GM18858 (cell line): ENCODE data around the gene AOAH.
"Not testable (repeated sequence)": the region's sequence is repeated elsewhere in the genome, so short reads cannot be mapped to it uniquely, and the experiment has no call there.

Source experiments
- ATAC-seq: cut with Tn5 transposase; IDR thresholded peaks from one replicate; pipeline ENCODE4 v1.9.1; 2021; ENCODE audit not compliant: unreplicated experiment

The AOAH gene

DNA sequence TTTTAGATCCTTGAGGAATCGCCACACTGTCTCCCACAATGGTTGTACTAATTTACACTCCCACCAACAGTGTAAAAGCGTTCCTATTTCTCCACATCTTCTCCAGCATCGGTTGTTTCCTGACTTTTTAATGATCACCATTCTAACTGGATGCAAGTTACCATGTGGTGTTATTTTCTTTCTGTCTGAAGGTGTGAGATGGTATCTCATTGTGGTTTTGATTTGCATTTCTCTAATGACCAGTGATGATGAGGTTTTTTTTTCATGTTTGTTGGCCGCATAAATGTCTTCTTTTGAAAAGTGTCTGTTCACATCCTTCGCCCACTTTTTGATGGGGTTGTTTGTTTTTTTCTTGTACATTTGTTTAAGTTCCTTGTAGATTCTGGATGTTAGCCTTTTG lies 20.4 kb downstream of the AOAH start:
- ATAC-seq: not testable (repeated sequence)

DNA sequence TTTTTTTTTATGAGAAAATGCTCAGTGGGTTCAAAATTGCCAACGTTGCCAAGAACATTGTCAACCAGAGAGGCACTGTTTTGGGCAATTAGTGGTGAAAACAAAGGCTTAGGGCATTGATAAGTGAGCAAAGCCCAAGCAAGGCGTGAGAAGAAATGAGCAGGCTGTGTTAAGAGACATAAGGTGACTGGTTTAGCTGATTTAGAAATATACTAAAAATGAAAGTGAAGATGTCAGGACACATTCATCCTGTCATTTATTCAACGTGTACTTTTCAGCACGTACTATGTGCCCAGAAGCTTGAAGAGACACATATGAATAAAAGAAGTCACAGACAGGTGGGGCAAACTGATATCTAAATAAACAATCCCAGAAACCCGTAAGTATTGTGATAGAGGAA lies 31.8 kb downstream of the AOAH start:
- no peak for ATAC-seq

DNA sequence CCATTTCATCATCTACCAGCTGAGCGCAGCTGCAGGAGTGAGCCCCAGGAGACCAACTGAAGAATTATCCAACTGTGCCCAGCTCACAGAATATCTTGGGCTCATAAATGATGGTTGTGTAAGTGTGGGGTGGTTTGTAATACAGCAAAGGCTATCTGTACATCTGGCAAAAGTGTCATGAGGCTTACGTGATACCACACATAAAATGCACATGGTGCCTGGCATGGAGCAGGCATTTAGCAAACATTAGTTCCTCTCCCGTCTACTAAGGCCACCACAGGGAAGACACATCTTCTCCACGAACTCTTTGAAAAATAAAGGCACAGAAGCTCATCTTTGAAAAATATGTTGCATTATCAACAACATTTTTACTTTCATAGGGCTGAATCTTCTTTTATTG lies 32.3 kb downstream of the AOAH start:
- ATAC-seq: no peak

DNA sequence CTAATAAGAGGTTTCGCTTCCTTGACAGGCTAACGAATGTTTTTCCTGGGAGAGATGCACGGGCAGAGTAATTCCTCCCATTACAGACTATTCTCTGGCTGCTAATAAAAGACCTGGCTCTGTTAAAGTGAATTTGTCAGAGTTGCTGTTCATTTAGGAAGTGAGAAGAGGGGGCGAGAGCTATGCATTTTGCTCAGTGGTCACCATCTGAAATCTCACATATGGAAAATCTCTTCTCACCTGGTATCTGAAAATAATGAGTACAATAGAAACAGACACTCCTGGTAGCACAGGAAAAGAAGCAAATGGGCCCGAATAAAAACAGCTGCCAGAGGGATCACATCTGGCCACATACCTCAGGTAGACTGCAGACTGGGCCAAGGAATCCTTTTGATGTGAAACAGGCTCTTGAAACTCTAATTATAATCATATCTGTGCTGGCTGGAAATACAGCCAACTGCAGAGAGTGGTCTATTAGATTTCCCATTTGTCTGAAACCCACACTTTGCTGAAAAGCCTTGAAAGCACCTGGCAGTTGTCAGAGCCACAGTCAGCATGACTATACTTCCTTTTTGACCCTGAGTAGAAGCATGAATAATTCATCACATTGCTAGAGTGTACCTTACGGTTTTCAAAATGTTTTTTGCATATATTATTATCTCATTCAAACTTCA lies 33.6 kb downstream of the AOAH start:
- ATAC-seq: no peak

DNA sequence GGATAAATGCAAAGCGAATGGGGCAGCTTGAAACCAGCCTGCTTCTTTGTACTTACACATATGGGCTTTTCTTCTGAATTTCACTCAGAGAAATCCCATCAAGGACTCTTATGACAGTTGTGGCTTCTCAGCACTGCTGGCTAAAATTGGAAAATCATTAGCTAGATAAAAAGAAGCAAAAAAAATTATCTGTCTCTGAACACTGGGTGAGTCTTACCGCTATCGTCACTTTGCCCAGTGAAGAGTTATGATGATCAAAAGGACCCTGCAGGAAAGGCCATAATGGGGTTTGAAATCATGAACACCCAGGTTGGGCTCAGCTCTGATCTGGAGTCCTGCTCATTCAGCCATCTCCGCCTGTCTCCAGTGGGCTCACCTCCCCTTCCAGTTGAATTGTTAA lies 34.3 kb downstream of the AOAH start:
- no peak for ATAC-seq

DNA sequence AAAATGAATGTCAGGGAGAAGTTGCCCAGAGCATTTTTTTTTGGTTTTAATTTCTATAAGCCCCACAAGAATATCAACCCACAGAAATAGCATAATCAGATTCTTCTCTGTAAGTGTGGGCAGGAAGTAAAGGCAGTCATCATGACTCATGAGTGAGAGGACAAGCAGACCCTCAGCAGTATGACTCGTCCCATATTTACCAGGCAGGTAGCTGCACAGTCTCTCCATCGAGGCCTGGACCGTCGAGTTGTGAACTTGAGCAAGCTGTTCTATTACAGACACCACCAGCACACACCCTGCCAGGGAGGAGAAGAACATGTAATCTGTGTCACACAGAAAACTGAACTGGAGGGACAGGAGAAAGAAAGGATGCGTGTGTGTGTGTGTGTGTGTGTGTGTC lies 37.8 kb downstream of the AOAH start:
- no peak for ATAC-seq

DNA sequence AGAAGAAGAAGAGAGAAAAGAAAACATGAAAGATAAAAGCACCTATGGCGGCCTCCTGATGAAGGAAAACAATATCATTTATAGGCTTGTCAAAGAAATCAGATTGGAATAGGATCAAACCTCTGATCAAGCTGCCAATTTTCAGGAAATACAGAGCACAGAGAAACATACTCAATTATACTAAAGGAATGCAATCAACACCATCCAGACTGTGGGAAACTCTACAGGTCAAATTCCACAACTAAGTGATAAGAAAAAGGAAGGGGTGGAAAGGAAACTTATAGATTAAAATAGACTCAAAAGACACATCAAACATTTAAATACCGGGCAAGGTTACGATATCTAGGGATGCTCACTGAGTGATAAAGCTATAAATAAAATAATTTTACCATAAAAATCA lies 39.3 kb downstream of the AOAH start:
- no peak for ATAC-seq

DNA sequence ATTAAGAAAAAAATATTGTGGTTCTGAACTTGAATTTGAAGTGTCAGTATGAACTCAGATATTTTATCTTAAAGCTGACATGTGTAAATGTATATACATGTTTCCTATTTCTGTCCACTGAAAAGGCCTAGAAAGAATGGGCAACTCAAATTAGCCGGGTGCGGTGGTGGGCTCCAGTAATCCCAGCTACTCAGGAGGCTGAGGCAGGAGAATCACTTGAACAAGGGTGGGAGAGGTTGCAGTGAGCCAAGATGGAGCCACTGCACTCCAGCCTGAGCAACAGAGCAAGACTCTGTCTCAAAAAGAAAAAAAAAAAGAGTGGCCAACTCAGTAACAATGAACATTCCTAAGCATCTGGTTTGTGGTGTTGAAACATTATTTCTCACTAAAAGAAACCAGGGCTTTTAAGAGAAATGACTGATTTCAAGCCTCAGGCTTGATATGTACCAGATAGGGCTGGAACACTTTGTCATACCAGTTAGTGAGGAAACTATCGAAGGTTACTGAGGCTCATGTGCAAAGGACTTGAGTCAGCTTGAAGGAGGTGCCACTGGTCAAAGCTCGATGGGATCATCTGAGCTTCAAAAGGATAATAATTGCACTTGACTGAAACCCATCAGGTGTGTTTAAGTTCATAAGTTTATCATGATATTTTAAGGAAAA lies 40.5 kb downstream of the AOAH start:
- ATAC-seq: no peak

DNA sequence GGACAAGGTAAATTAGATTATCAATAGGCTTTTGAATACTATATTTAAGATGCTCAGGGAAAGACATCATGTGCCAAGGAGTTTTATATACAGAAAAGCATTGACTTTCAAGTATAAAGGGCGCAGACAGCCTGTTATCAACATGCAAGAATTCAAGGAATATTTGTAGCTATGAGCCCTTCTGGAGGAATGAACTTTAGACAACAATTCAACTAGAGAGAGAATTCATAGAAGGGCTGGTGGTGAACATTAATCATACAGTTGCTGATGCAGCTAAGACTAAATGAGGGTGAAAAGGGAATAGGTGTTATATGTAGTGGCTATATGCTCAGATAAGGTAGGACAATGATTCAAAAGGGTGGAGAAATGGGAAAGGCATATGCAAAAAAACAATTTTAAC lies 41.2 kb downstream of the AOAH start:
- no peak for ATAC-seq

DNA sequence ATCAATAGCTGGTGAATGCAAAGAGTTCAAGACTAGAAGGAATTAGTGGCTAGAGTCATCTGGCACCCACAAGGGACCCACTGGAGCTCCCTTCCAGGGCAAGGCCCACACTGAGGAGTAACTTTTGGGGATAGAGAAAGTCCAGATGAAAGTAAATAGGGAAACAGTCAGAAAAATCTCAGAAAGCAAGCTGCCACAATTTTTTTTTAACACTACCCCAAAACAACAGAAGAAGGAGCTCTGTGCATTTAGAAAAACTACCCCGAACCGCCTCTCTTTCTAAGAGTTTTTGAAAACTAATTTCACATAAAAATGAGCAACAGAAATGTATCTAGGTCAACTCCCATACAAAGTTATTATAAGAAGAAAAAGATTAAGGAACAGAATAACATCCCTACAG lies 42.2 kb downstream of the AOAH start:
- no peak for ATAC-seq

DNA sequence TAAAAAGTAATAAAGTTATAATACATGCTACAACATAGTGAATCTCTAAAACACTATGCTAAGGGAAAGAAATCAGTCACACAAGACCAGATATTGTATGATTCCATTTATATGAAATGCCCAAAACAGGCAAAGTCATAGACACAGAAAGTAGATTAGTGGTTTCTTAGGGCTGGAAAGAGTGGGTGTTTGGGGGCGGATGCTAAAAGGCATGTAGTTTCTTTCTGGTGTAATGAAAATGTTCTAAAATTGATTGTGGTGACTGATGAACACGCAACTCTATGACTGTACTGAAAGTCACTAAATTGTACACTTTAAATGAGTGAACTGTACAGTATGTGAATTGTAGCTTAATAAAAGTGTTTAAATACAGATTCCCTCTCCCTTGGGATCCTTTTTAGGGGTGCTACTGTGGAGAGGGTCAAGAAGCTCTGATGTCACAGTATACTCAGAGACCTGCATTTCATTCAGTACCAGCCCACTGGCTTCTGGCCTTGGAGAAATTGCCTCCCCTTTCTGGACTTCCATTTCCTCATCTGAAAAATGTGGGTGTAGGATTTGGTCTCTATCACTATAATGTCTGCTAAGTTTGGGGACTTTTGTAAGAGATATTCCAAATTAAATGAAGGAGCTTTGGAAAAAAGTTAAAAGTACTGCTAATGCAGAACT lies 46.4 kb downstream of the AOAH start:
- ATAC-seq: peak; percentile 56

DNA sequence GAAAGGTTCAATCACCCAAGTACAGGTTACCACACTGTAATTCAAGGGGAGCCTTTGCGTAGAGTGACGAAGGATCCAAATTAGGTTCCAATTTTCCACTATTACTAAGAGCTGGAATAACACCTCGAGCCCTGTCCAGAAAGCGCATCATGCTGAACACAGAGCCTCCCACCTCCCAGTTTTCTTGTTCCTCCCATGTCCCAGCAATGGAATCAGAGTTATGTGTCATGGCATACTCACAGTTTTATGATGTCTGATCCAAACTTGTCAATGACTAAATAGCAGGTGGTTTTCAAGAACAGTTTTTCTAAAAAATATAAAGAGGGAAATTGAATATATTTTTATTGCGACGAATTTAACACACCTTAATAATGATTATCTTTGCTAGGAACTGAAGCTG lies 50.6 kb downstream of the AOAH start:
- ATAC-seq: no peak

DNA sequence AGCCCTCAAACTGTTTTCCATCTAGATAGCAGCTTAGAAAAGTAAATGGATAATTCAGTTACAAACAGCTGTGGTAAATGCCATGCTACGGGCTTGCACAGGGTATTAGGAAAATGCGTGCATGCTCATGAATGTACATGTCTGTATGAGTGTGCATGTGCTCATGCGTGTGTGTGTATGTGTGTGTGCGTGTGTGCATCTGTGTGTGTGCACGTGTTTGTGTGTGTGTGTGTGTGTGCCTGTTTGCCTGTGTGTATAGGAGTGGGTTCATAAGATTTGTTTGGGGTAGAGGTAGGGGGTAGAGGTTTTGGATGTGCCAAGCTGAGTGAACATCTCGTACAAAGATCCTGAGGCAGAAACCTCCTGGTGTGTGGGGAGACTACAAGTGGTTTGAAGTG lies 52.9 kb downstream of the AOAH start:
- no peak for ATAC-seq

DNA sequence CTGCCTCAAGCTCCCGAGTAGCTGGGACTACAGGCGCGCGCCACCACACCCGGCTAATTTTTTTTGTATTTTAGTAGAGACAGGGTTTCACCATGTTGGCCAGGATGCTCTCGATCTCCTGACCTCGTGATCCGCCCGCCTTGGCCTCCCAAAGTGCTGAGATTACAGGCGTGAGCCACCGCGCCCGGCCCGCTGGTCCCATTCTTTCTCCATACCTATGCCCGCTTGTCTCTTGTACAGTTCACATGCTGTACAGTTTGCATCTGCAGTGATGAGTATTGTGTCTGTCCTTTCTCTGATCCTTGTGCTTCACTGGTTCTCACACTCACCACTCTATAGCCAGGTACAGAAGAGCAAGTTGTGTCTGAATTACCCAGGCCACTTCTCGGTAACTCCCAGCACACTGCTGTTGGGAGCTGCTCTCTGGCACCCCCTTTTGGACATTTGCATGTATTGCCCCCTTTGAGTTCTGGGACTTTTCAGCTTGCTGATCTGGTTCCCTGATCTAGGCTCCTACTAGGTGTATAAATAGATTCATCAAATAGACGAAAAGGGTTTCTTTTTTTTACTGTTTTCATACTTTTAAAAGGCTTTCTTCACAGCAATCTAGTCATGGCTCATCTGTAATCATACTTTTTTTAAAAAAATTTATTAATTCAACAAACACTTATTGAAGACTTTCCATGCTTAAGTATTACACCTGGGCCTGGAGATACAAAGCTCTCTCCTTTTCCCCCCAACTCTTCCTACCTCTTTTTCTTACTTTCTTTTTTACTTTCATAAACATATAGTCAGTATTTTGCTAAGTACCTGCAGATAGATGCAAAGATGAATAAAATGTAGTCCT lies 53.5 kb downstream of the AOAH start:
- peak; percentile 51 for ATAC-seq

DNA sequence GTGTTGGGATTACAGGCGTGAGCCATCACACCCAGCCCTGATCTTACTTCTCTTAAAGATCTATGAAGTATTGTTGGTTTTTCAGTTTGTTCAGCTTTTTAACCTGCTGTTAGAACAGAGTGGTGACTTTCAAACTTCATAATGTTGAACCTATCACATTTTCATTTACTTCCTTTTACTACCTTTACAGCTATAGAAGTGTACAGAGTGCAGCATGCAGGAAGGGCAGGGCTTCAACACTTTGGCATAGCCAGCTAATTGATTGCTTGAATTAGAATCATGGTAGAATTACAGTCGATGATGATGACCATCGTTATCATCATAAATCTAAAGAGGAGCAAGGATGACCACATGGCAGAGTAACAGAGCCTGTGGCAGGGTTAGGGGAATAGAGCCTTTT lies 55.5 kb downstream of the AOAH start:
- no peak for ATAC-seq

DNA sequence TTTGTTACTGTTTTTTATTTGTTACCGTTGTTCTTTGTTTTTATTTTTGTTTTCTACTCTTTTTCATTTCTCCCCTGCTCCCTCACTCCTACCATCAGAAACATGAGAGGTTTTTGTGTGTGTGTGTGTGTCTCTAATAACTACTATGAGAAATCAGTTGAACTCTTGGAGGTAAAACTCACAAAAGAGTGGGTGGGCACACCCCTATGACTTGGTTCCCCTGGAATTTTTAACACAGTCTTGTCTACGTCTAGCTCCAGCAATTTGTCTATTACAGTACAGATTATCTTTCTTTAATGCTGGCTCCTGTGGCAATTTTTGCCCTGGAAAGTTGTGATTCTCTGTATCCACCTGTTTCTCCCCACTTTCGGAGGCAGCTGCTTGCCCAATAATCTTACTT lies 56.2 kb downstream of the AOAH start:
- ATAC-seq: no peak

DNA sequence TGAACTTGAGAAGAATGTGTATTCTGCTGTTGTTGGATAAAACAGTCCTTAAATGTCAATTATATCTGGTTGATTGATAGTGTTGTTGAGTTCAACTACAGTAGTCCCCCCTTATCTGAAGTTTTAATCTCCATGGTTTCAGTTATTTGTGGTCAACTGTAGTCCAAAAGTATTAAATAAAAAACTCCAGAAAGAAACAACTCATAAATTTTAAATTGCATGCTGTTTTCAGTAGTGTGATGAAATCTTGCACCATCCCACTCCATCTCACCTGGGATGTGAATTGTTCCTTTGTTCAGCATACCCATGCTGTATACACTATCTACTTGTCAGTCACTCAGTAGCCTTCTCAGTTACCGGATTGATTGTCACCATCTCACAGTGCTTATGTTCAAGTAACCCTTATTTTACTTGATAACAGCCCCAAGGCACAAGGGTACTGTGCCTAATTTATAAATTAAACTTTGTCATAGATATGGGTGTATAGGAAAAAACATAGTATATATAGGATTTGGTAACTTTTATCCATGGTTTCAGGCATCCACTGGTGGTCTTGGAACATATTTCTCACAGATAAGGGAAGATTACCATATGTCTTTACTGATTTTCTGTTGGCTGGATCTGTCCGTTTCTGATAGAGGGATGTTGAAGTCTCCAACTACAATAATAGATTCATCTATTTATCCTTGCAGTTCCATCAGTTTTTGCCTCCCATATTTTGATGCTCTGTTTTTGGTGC lies 57.1 kb downstream of the AOAH start:
- ATAC-seq: no peak

DNA sequence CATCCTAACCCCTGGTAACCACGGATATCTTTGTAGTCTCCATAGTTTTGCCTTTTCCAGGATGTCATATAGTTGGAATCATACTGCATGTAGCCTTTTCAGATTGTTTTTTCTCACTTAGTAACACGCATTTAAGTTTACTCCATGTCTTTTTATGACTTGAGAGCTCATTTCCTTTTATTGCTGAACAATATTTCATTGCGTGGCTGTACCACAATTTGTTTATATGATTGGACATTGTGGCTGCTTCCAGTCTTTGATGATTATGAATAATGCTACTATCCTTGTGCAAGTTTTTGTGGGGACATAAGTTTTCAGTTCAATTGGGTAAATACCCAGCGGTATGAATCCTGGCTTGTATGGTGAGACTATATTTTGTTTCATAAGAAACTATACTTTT lies 60.8 kb downstream of the AOAH start:
- ATAC-seq: no peak

DNA sequence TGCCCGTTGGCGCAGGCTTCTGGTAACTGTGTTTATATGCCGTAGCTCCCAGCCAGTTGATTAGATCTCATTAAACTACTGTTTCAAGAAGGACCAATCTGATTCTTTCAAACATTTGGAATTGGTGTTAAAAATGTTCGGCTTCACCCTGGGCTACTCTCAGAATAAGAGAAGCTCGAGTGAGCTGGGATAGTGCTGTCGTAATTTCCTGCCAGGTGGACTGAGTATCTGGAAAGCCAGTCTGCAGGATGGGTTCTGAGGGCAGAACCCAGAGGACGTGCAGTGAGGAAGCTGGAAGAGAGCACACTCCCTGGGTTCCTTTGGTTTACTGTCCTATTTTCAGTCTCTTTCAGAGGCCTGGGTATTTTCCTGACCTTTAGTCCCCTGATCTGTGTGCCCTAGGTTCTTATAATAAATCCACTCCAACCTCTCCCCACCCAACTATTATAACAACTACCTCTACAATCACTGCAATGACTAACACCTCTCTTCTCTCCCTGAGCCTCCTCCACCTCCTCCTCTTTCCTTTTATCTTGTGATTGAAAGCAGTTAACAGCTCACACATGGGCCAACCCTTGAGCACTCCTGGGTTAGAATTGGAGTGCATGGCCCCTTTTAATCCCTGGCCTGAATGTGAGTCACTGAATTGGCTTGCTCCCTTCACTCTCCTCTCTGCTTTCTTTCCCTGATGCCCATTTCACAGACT lies 63.0 kb downstream of the AOAH start:
- ATAC-seq: no peak

DNA sequence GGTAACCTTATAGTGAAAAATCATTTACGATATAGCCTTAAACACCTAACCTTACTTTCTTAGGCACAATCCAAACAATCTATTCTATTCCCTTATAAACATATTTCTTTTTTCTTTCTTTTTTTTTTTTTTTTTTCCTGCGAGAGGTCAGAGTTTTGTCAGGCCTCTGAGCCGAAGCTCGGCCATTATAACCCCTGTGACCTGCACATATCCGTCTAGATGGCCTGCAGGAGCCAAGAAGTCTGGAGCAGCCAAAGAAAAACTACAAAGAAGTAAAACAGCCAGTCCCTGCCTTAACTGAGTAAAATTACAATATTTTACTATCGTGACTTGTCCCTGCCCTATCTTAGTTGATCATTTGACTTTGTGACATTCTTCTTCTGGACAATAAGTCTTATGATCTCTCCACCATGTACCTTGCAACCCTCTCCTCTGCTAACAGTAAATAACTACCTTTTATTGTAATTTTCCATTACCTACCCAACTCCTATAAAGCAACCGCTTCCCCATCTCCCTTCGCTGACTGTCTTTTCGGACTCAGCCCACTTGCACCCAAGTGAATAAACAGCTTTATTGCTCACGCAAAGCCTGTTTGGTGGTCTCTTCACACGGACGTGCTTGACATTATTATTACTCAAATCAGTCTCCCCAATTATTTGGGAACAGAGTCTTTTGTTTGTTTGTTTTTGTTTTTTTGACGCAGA lies 64.5 kb downstream of the AOAH start:
- no peak for ATAC-seq
